ENCODE results near the gene MADD.

DNA sequence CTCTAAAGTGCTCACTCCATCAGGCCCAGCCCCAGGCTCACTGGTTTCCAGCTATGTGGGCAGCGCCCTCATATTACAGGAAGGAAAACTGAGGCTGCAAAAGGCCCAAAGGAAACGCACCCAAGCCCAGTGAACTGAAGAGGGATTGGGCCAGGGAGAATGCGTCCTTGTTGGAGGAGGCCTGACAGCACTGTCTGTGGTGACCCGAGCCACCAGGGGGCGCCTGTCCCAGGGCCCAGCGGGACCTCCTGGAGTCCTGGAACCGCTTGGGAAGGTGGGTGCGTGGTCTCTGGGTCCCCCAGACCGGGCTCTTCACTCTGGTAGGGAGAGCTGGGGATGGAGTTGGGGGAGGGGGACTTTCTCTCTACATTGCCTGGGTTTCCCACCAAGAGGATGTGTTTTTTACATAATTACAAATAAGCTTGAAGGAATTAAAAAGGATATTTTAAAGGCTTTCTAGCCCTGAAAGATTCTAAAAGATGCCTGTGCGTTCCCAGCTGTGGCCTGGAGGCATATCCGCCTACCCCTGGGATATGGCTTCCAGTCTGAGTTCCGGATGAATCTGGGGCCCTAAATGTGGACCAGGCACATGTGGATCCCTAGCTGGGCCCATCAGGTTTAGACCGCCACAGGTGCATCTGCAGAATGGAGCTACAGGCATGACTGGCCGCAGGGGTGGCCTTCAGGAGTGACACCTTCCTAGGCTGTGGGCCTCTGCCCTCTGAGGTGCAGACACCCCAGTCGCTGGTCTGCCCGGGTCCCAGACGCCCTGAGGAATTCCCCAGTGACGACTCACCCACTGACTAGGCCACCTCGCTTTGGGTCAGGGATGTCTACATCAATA lies 104.2 kb downstream of the MADD start:
- TF ChIP-seq, protein P1, sequence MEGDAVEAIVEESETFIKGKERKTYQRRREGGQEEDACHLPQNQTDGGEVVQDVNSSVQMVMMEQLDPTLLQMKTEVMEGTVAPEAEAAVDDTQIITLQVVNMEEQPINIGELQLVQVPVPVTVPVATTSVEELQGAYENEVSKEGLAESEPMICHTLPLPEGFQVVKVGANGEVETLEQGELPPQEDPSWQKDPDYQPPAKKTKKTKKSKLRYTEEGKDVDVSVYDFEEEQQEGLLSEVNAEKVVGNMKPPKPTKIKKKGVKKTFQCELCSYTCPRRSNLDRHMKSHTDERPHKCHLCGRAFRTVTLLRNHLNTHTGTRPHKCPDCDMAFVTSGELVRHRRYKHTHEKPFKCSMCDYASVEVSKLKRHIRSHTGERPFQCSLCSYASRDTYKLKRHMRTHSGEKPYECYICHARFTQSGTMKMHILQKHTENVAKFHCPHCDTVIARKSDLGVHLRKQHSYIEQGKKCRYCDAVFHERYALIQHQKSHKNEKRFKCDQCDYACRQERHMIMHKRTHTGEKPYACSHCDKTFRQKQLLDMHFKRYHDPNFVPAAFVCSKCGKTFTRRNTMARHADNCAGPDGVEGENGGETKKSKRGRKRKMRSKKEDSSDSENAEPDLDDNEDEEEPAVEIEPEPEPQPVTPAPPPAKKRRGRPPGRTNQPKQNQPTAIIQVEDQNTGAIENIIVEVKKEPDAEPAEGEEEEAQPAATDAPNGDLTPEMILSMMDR (IDR thresholded peaks at IDR 0.05) = peak; percentile 88 to 92 (median 91)
- no peak for TF ChIP-seq POLR2A (IDR thresholded peaks at IDR 0.05)
